NT2/D1 (cell line): ENCODE results near the gene SRP9.

Experiments used
- DNase-seq: peaks from one replicate; pipeline ENCODE4 v3.0.0-alpha.2; 2011; ENCODE audit warnings: low read depth, low spot score
- H3K27me3 ChIP-seq: 2 replicates; pipeline ENCODE4 v1.6.0; 2011; ENCODE audit warnings: mild to moderate bottlenecking; ENCODE audit not compliant: insufficient read length, insufficient read depth
- H3K36me3 ChIP-seq: 2 replicates; pipeline ENCODE4 v1.6.1; 2011; ENCODE audit warnings: mild to moderate bottlenecking, low read length, mixed read lengths; ENCODE audit not compliant: insufficient read depth, insufficient read length
- H3K4me1 ChIP-seq: 2 replicates; pipeline ENCODE4 v1.5.1; 2011; ENCODE audit not compliant: insufficient read depth, insufficient read length
- H3K4me3 ChIP-seq: 2 replicates; pipeline ENCODE4 v1.5.1; 2011; ENCODE audit warnings: low read depth; ENCODE audit not compliant: insufficient read length
- H3K9ac ChIP-seq: 2 replicates; pipeline ENCODE4 v1.6.0; 2011; ENCODE audit warnings: low read depth; ENCODE audit not compliant: insufficient read length
- H3K9me3 ChIP-seq: 2 replicates; pipeline ENCODE4 v1.5.1; 2011; ENCODE audit warnings: mild to moderate bottlenecking, low read length; ENCODE audit not compliant: insufficient read depth
- SUZ12 ChIP-seq: IDR thresholded peaks from 2 replicates; pipeline ENCODE4 v1.6.1; 2011; ENCODE audit not compliant: insufficient read length, insufficient read depth; ENCODE audit errors: extremely low read depth
- YY1 ChIP-seq: IDR thresholded peaks from 2 replicates; pipeline ENCODE4 v1.6.1; 2011; ENCODE audit not compliant: insufficient read length, insufficient read depth
- ZNF274 ChIP-seq: IDR thresholded peaks from 2 replicates; pipeline ENCODE4 v1.6.1; 2011; ENCODE audit warnings: mild to moderate bottlenecking, low read depth, low read length

The SRP9 gene

GRCh38 chr1:225749706-225750105, 27.9 kb upstream of the SRP9 start:
- peaks cover 2% of the 10 kb centered on the region for H3K4me1 ChIP-seq
- no peaks in the 10 kb centered on the region for H3K36me3 ChIP-seq
- H3K4me3 ChIP-seq, result no peak overlapping the region
- H3K9me3 ChIP-seq, result no peaks in the 10 kb centered on the region
- TF ChIP-seq SUZ12, result no peak
- no peak for TF ChIP-seq ZNF274
- TF ChIP-seq YY1, result no peak
- H3K9ac ChIP-seq, result no peak overlapping the region
- peaks cover 39% of the 10 kb centered on the region for H3K27me3 ChIP-seq
- DNase-seq, result no peak

DNA sequence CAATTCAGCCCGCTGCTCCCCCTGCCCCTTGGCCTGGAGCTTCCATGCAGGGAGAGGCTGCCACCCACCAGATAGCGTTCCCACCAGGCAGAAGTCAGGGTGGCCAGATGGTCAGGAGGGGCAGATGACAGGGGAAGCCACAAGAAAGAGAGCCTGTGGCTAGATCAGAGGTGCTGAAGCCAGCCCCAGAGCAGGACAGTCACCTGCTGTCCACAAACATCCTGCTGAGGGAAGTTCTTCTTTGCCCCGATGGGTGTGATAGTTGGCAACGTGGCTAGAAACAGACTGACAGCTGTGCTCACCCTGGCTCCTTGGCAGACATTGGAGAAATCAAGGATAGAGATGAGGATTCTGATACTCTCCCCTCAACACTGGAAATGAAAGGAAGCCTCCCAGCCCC, 27.2 kb upstream of the SRP9 start:
- Histone ChIP-seq H3K9me3 (no peaks in the 10 kb centered on the region), H3K27me3 (peaks cover 32% of the 10 kb centered on the region), H3K36me3 (no peaks in the 10 kb centered on the region), H3K4me1 (peaks cover 2% of the 10 kb centered on the region), H3K4me3 (no peak overlapping the region), H3K9ac (no peak overlapping the region)
- TF ChIP-seq SUZ12, result no peak
- no peak for TF ChIP-seq ZNF274
- no peak for TF ChIP-seq YY1
- no peak for DNase-seq

- H3K4me3 ChIP-seq, result no peak overlapping the region
- TF ChIP-seq YY1, result no peak
- TF ChIP-seq SUZ12, result no peak
- no peak for TF ChIP-seq ZNF274
- no peaks in the 10 kb centered on the region for H3K9me3 ChIP-seq
- H3K9ac ChIP-seq, result no peak overlapping the region
- H3K27me3 ChIP-seq, result peaks cover 25% of the 10 kb centered on the region
- no peaks in the 10 kb centered on the region for H3K36me3 ChIP-seq
- H3K4me1 ChIP-seq, result peaks cover 2% of the 10 kb centered on the region
- no peak for DNase-seq
Observed at GRCh38 chr1:225750875-225751824, 26.5 kb upstream of the SRP9 start.

DNA sequence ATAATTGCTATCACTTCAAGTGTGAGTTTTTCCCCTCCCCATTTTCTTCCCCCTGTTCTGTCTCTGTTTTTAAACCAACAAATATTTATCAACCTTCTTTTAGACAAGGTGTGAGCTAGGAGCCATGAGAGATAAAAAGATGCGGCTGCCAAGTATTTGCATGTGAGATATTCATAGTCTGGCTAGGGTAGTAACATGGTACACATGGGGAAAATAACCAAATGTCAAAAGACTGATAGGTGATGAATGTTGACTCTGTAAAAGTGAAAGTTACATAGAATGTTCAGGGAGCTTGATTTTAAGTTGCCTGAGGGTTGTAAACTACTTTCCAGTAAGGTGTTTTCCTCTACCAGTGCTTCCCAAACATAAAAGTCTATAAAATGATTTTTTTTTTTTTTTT, 25.4 kb upstream of the SRP9 start:
- Histone ChIP-seq H3K27me3 (peaks cover 24% of the 10 kb centered on the region), H3K9me3 (no peaks in the 10 kb centered on the region), H3K36me3 (no peaks in the 10 kb centered on the region), H3K9ac (no peak overlapping the region), H3K4me1 (peaks cover 2% of the 10 kb centered on the region), H3K4me3 (no peak overlapping the region)
- no peak for DNase-seq
- no peak for TF ChIP-seq YY1
- TF ChIP-seq SUZ12, result no peak
- no peak for TF ChIP-seq ZNF274

- no peak overlapping the region for H3K9ac ChIP-seq
- H3K4me3 ChIP-seq, result no peak overlapping the region
- DNase-seq, result no peak
Observed at GRCh38 chr1:225754940-225755641, 22.5 kb upstream of the SRP9 start.

GRCh38 chr1:225755671-225756319, 21.8 kb upstream of the SRP9 start:
- TF ChIP-seq YY1 (no peak), SUZ12 (no peak), ZNF274 (no peak)
- Histone ChIP-seq H3K4me3 (no peak overlapping the region), H3K27me3 (peaks cover 10% of the 10 kb centered on the region), H3K4me1 (peaks cover 2% of the 10 kb centered on the region), H3K36me3 (no peaks in the 10 kb centered on the region), H3K9ac (no peak overlapping the region), H3K9me3 (no peaks in the 10 kb centered on the region)
- DNase-seq, result no peak

More at GRCh38 chr1:225754940-225755641, 22.5 kb upstream of the SRP9 start:
- Histone ChIP-seq H3K36me3 (no peaks in the 10 kb centered on the region), H3K9me3 (no peaks in the 10 kb centered on the region), H3K4me1 (peaks cover 2% of the 10 kb centered on the region), H3K27me3 (peaks cover 17% of the 10 kb centered on the region)
- TF ChIP-seq YY1 (no peak), SUZ12 (no peak), ZNF274 (no peak)
